ENCODE results near the gene PDE10A. TPM values are rescaled to one million over a fixed set of nuclear protein-coding genes. Genes with fewer than 3 reads are reported as not detected.

The PDE10A gene
- total RNA-seq, 1 donor from 2014 or later: 5.4 TPM

DNA sequence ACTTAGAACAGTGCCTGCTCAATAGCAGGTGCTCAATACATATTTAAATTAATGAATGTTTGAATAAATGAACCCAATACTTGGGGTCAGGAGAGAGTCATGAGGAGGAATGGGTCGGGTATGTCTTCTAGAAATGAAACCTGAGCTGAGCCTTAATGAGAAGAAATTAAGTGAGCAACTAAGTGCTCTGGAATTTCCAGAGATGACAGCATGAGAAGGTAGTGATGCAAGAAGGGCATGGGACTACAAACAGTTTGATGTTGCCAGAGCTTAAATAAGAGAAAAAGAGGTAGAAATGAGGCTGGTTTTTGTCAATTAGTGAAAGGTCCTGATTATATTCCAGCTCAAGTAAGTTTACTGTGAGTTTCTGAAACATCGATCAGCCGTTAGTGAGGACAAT lies 82.9 kb downstream of the PDE10A start:
- Histone ChIP-seq H3K4me1 (ENCODE audit: insufficient read depth, low read length) (peaks cover 4% of the 10 kb centered on the region), H3K9ac (ENCODE audit: low read length) (no peak overlapping the region), H3K4me3 (ENCODE audit: insufficient read depth, low read depth, low read length) (no peak overlapping the region), H3K27me3 (ENCODE audit: insufficient read depth, low read length) (no peaks in the 10 kb centered on the region), H3K79me2 (ENCODE audit: insufficient read depth, low read length) (peaks cover 5% of the 10 kb centered on the region), H2AFZ (ENCODE audit: low read depth, low read length) (no peak overlapping the region), H3K36me3 (ENCODE audit: insufficient read depth, low read length) (no peaks in the 10 kb centered on the region), H3K27ac (ENCODE audit: low read depth, low read length) (no peak overlapping the region), H3K9me3 (ENCODE audit: insufficient read depth, low read depth, low read length) (no peaks in the 10 kb centered on the region), H4K20me1 (ENCODE audit: insufficient read depth, low read length) (no peaks in the 10 kb centered on the region), H3K4me2 (ENCODE audit: low read length) (no peak overlapping the region)
- FAIRE-seq: no peak
- Mint-ChIP-seq H3K36me3 (ENCODE audit: low read depth, unreplicated experiment) (no peaks in the 10 kb centered on the region), H3K4me3 (ENCODE audit: unreplicated experiment) (no peak overlapping the region), H3K4me1 (ENCODE audit: low read depth, unreplicated experiment) (peaks cover 2% of the 10 kb centered on the region), H3K27ac (ENCODE audit: unreplicated experiment) (no peak overlapping the region), H3K27me3 (ENCODE audit: low read depth, unreplicated experiment) (no peaks in the 10 kb centered on the region), H3K9me3 (ENCODE audit: unreplicated experiment) (peaks cover 5% of the 10 kb centered on the region)
- no peak for DNase-seq (ENCODE audit: low read depth)
- TF ChIP-seq, protein P1, sequence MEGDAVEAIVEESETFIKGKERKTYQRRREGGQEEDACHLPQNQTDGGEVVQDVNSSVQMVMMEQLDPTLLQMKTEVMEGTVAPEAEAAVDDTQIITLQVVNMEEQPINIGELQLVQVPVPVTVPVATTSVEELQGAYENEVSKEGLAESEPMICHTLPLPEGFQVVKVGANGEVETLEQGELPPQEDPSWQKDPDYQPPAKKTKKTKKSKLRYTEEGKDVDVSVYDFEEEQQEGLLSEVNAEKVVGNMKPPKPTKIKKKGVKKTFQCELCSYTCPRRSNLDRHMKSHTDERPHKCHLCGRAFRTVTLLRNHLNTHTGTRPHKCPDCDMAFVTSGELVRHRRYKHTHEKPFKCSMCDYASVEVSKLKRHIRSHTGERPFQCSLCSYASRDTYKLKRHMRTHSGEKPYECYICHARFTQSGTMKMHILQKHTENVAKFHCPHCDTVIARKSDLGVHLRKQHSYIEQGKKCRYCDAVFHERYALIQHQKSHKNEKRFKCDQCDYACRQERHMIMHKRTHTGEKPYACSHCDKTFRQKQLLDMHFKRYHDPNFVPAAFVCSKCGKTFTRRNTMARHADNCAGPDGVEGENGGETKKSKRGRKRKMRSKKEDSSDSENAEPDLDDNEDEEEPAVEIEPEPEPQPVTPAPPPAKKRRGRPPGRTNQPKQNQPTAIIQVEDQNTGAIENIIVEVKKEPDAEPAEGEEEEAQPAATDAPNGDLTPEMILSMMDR (IDR thresholded peaks at IDR 0.05; ENCODE audit: insufficient read depth, low read depth, low read length): no peak
- no peak for TF ChIP-seq EZH2 (IDR thresholded peaks at IDR 0.05; ENCODE audit: insufficient read depth, low read length)

DNA sequence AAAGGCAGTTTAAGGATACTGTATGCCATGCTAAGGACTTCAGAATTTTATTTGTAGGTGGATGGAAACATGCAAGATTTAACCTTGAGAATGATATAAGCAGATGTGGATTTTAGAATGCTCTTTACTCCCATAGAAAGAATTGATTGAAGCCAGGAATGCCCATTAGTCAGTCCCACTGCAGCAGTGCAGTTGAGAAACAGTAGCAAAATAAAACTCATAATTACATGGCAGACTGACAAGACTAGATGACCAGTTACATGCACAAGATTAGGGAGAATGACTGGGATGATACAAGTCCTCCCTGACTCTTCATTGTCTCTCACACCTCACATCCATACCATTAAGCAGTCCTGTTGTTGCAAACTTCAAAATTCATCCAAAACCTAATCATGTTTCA lies 83.9 kb downstream of the PDE10A start:
- Histone ChIP-seq H2AFZ (ENCODE audit: low read depth, low read length) (no peak overlapping the region), H3K79me2 (ENCODE audit: insufficient read depth, low read length) (peaks cover 3% of the 10 kb centered on the region), H3K4me1 (ENCODE audit: insufficient read depth, low read length) (peaks cover 9% of the 10 kb centered on the region), H3K9me3 (ENCODE audit: insufficient read depth, low read depth, low read length) (no peaks in the 10 kb centered on the region), H4K20me1 (ENCODE audit: insufficient read depth, low read length) (no peaks in the 10 kb centered on the region), H3K4me2 (ENCODE audit: low read length) (no peak overlapping the region), H3K9ac (ENCODE audit: low read length) (no peak overlapping the region), H3K36me3 (ENCODE audit: insufficient read depth, low read length) (no peaks in the 10 kb centered on the region), H3K27me3 (ENCODE audit: insufficient read depth, low read length) (no peaks in the 10 kb centered on the region), H3K4me3 (ENCODE audit: insufficient read depth, low read depth, low read length) (no peak overlapping the region), H3K27ac (ENCODE audit: low read depth, low read length) (no peak overlapping the region)
- Mint-ChIP-seq H3K27ac (ENCODE audit: unreplicated experiment) (no peak overlapping the region), H3K4me1 (ENCODE audit: low read depth, unreplicated experiment) (peaks cover 2% of the 10 kb centered on the region), H3K9me3 (ENCODE audit: unreplicated experiment) (peaks cover under 1% of the 10 kb centered on the region), H3K27me3 (ENCODE audit: low read depth, unreplicated experiment) (no peaks in the 10 kb centered on the region), H3K36me3 (ENCODE audit: low read depth, unreplicated experiment) (no peaks in the 10 kb centered on the region), H3K4me3 (ENCODE audit: unreplicated experiment) (no peak overlapping the region)
- no peak for DNase-seq (ENCODE audit: low read depth)
- FAIRE-seq: no peak
- TF ChIP-seq EZH2 (IDR thresholded peaks at IDR 0.05; ENCODE audit: insufficient read depth, low read length): no peak
- TF ChIP-seq, protein P1 (IDR thresholded peaks at IDR 0.05; ENCODE audit: insufficient read depth, low read depth, low read length): no peak

DNA sequence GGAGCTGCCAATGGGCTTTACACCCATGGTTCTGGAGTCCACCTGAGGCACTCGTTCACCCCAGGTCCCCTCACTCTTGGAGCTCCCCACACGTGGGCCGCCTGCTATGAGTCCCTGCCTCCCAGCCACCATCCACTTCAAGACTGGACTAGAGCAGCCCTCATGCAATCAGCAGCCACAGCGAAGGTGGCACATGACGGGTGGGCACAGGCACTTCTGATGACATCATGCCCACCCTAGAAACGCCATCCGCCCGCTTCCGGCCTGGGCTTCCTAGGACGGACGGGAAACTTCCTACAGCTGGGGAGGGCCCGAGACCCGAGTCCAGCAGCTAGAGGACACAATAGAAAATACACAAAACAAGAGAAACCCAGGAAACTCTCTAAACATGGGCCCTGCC lies 85.5 kb downstream of the PDE10A start:
- H3K27me3 ChIP-seq (ENCODE audit: insufficient read depth, low read length): no peaks in the 10 kb centered on the region
- H3K9me3 ChIP-seq (ENCODE audit: insufficient read depth, low read depth, low read length): no peaks in the 10 kb centered on the region
- H3K4me1 Mint-ChIP-seq (ENCODE audit: low read depth, unreplicated experiment): peaks cover 2% of the 10 kb centered on the region
- no peak for TF ChIP-seq EZH2 (IDR thresholded peaks at IDR 0.05; ENCODE audit: insufficient read depth, low read length)
- TF ChIP-seq, protein P1 (IDR thresholded peaks at IDR 0.05; ENCODE audit: insufficient read depth, low read depth, low read length): no peak
- H3K27ac Mint-ChIP-seq (ENCODE audit: unreplicated experiment): no peak overlapping the region
- H3K4me2 ChIP-seq (ENCODE audit: low read length): no peak overlapping the region
- no peaks in the 10 kb centered on the region for H3K36me3 ChIP-seq (ENCODE audit: insufficient read depth, low read length)
- H3K27me3 Mint-ChIP-seq (ENCODE audit: low read depth, unreplicated experiment): no peaks in the 10 kb centered on the region
- H2AFZ ChIP-seq (ENCODE audit: low read depth, low read length): no peak overlapping the region
- H3K4me3 ChIP-seq (ENCODE audit: insufficient read depth, low read depth, low read length): no peak overlapping the region
- H3K79me2 ChIP-seq (ENCODE audit: insufficient read depth, low read length): no peaks in the 10 kb centered on the region
- peaks cover 23% of the 10 kb centered on the region for H3K4me1 ChIP-seq (ENCODE audit: insufficient read depth, low read length)
- no peaks in the 10 kb centered on the region for H3K36me3 Mint-ChIP-seq (ENCODE audit: low read depth, unreplicated experiment)
- H3K27ac ChIP-seq (ENCODE audit: low read depth, low read length): no peak overlapping the region
- H3K9me3 Mint-ChIP-seq (ENCODE audit: unreplicated experiment): no peaks in the 10 kb centered on the region
- H4K20me1 ChIP-seq (ENCODE audit: insufficient read depth, low read length): no peaks in the 10 kb centered on the region
- no peak for FAIRE-seq
- H3K9ac ChIP-seq (ENCODE audit: low read length): no peak overlapping the region
- DNase-seq (ENCODE audit: low read depth): no peak
- no peak overlapping the region for H3K4me3 Mint-ChIP-seq (ENCODE audit: unreplicated experiment)
